Measurements from ENCODE around the gene BCL2L13.
"Not testable (repeated sequence)": the region's sequence is repeated elsewhere in the genome, so short reads cannot be mapped to it uniquely, and the experiment has no call there.

BCL2L13 gene

DNA sequence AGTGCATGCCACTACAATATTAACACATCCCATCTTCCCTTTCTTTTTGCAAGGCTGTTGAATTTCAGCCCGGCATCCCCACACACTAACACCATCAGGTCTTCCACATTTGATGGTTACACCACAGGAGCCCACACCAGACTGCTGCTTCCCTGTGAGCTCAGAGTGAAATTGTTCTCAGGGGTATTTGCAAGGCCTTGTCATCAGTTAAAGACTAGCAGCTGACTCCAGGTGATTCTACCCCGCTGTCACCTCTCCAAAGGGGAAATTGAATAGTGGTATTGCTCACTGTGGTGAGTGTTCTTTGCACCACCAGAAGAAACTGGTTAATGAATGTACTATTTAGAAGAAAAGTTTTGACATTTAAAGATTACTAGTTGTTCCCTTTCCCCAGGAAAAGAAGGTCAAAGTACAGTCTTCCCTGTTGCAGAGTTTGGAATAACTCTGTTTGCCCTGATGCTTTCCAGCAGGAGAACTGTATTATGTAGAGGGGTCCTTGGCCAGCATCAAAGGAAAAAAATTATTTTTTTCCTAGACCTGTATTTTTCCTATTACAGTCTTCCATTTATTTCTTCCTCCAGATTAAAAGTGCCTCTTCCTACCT is 93.8 kb downstream of the BCL2L13 start:
- no peak for DNase-seq

DNA sequence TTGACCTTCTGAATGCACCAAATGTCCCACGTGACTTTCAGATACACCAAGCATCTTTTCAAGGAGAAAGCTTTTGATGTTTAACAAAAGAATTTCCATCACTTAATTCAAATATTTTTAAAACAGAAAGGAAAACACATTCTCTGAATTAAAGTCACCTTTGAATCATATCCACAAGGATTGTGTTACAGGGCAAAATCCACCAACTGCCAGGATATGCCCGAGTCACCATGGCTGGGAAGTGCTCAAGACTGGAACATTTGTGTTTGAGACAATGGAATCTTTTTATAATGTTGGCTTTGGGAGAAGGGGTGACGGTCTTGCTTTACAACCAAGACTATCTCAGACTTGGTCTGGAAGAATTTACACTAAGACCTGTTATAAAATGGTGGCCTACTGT is 94.9 kb downstream of the BCL2L13 start:
- no peak for DNase-seq

DNA sequence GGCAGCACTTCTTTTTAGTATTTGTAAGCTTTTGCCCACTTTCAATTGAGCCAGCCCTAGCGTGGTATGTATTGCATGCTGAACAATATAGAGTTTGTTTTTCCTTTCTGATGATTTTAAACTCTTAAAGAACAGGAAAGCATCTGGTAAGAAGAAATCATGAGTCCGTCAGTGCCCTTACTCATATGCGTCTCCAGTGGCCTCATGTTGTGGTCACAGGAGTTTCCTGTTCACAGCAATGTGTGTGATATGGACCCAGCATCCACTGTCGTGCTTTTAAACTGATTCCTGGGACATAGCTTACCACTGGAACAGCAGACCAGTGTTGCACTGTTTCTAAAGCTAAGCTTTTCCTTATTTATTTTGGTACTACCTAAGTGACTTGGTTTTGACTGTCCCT is 95.6 kb downstream of the BCL2L13 start:
- DNase-seq = no peak

DNA sequence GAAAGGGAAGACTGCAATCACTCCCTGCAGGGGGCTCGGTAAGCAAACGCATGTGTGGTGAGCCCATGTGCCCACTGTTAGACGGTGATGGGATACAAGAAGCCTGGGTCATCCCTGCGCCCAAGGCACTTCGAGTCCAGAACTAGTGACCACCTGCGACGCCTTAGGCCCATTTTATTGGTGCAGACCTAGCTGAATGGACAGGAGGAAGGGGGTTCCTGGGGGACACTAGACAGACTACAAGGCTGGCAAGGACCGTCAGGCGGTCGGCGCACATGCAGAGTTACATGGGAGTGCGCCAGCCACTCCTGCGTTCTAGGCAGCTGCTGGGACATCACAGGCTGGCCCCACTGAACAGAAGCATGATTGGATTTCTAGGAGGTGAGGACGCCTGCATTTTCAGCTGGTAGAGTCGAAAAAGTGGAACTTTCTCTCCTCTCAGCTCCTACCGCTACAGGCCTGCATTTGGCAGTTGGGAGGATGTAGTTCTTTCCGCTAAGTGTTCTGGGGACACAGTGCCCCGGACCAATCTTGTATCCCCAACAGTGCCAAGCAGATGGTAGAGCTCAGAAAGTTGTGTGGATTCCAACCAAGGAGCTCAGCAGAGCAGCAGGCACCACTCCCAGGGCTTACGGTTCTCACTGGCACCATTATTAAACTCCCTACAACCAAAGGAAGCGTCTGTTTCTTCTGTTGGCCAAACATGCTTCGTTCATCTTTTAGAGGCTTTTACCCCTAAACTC is 100.0 kb downstream of the BCL2L13 start:
- no peak for DNase-seq

DNA sequence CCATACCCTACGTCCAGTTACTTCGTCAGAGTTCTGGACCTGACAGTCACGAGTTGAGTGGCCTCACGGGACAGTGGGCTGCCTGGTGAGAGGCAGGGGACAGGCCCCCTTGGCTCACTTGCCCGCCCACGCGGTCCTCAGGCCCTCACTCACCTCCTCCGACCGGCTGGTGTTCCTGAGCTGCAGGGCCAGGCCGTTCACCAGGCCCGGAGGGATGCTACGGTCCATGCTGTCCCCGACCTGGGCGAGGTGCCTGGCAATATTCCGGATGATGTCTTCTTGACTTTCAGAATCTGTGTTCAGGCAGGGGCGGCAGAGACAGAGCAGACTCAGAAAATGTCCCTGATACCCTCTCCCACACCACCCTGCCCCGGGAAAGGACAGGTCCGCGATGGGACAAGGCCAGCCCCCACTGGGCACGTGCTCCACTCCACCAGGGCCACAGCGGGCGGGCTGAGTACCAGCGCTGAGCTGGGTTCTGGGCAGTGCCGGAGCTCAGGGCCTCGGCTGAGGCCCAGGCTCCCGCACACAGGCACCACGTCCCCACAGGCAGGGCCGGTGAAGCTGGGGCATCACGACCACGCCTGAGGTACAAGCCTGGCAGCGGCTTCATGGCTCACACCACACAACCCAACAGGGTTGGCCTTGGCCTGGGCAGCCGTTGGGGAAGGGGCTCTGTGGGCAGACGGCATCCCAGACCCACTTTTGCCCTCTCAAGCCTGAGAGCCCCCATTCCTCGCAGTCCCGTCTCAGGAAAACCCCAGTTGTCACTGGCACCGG is 100.8 kb downstream of the BCL2L13 start:
- DNase-seq = no peak

DNA sequence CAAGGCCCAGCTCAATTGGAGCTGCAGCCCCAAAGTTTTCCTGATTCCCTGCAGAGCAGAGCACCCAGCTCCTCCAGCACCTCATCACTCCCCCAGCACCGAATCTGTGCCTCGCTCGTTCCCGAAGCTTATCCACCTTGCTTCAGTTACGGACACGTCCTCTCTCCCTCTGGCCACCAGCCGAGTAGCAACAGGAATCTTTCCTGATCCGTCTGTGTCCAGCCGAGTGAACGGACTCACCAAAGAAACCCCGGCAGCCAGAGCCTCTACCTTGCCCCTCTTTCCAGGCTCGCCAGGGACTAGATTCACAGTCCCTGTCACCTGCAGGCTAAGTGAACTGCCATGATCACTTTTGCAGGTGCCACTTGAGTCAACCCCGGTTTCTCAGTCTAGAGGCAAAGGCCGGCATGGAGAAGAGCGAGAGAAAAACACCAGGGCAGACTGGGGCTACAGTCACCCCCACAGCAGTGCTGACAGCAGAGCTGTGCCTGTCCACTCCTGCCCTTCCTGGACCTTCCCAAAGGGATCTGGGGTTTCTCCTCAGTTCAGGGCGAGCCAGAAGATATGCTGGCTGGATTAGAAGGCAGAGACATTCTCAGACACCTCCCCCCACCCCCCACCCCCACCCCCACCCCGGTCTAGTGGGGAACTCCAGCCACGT is 103.4 kb downstream of the BCL2L13 start:
- no peak for DNase-seq

DNA sequence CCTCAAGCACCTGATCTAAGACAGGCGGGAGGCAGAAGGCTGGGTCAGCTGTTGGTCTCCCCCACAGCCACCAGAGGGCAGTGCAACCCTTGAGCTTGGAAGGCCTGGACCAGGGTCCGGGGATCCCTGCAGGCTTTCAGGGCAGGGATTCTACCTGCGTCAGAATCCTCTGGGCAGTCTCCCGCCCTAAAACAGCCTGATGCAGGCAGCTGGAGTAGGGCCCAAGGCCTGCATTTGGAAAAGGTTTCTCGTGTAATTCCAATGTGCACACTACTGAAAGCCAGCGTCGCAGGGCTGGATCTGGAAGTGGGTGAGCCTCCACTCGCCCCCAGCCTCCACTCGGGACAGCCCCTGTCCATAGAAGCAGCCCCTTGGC is 104.0 kb downstream of the BCL2L13 start:
- peak; percentile 36 for DNase-seq

DNA sequence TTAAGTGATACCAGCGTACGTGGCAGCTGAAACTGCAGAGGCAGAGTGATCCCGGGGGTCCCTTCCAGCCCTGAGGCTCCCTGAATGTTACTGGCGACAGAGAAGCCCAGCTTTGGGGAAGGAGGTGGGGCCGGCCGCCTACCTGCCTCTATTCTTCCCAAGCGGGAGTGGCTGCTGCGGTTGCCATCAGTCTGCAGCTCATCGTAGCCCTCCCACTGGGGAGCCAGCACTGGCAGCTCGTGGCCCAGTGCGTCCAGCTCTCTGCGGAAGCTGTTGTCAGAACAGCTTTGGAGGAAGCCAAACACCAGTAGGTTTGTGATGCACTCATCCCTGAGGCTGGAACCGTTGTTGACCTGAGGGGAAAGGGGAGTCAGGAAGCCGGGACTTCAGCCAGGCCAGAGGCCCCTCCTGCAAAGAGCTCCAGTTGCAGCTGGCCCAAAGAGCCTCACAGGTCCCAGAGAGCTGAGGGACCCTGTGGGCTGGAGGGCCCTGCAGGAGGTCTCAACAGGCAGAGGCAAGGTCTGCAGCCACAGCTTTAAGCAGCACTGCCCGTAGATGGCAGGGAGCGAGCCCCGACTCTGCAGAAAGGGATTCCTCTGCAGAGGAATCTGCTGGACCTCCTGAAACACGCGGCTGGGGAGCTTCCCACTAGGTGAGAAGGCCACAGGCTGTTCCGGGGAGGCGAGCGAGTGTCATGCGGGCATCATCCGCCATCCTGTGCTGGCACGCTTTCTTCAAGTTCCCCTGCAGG is 105.3 kb downstream of the BCL2L13 start:
- peak; percentile 1 for DNase-seq

DNA sequence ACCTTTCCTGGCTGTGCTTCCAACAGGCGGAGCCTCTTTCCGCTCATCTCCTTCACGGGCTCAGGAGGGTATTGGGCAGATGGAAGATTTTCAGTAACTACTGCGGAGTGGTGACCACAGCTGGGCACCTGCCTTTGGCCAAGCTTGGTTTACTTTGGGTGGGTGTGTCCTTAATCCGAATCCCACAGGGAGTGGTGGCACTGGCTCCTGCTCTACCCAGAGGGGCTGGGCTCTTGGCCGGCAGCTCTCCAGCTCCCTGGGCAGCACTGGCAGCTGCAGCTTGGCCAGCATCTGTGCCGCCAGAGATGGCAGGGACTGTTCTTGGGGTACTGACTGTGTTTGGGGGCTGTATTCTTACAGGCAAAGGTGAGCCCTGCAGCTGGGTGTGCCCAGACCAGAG is 105.9 kb downstream of the BCL2L13 start:
- no peak for DNase-seq

DNA sequence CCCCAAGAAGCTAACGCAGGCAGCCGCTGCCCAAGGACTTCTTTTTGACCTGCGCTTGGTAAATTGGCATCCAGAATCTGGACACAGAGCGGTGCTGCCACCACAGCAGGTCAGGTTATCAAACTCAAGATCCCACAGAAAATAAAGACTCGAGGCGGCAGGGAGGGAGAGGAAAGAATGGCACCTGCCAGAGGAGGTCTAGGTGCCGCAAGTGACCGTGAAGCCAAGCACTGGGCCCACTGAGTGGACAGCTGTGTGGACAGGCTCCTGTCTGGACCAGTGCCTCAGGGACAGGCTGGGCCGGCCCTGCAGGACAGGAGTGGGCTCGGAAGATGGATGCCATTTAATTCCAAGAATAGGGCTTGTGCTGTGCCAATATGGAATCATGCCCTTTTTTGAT is 108.4 kb downstream of the BCL2L13 start:
- no peak for DNase-seq

DNA sequence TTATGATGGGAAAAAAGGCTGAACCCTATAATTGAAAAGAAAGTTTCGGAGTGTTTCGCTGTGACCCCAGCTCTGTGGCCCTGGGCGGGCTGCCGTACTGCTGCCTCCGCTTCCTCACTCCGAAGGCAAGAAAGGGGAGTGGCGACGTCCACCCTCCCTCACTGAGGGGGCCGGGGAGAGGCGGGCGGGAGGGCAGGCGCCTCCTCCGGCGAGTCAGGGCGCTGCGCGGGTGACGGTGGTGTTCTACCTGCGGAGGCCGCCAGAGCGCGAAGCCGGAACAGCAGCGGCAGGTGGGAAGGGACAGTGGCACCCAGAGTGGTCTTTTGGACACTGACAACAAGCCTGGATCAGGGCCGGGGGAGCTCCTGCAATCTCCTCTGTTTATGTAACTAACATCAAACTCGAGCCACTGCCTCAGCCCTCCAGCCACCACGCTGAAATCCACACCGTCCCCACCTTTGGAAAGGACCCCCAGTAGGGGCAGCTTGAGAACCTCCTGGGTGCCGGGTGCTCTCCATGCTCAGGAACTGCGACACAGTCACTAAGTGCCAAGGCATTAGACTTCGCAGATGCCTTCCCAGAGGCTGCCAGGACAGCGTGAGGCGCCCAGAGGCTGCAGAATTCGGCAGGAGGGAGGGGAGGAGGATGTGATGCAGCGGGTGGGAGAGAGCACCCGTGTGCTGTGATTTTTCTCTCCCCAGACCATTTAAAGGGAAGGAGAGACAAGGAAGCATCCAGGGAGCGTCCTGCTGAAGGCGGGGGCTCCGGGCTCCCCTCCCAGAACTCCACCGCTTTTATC is 110.2 kb downstream of the BCL2L13 start:
- no peak for DNase-seq

DNA sequence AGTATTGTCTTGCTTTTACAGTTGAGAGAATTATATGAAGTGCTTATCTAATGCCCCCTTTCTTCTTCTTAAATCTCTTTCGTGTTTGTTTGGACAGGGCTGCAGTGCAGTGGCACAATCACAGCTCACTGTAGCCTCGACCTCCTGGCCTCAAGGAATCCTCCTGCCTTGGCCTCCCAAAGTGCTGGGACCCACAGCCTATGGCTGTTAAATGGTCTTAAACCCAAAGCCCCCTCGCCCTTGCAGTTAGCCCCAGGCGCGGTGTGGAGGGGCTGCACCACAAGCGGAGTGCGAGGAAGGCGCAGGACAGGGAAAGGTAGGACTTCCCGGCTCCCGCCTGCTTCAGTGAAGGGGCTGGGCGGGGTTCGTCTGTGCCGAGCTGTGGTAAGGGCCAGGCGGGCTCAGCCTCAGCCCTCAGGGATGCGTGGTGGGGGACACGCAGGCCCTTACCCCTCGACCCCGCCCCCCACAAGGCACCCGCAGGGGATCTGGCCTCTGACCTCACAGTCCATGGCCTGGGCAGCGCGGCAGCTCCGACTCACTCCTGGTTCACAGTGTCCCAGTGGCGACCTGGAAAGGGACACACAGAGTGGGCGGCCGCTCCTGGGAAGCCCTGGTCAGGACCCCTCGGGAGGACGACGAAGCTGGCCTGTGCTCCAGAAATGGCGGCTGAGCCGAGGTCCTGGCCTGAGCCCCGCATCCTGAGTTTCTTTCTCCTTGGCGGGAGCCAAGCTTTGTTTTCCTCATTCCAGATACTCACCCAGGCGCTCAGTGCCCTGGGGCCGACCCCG is 111.2 kb downstream of the BCL2L13 start:
- no peak for DNase-seq

DNA sequence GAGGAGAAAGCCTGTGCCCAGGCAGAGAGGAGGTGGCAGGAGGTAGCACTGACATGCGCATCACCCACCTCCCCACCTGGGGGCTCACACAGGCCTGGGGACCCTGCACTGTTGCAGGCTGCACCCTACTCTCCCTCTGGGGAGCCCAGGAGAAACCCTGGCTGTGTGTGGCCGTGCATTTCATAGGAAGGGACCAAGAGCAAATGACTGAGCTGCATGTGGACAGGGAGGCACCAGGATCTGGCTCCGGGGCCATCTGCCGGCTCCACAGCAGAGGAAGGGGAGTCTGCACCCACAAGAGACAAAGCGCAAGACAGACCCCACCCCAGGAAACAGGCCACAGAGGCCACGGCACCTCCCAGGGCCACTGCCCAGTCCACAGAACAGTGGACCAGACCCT is 113.0 kb downstream of the BCL2L13 start:
- DNase-seq = no peak

DNA sequence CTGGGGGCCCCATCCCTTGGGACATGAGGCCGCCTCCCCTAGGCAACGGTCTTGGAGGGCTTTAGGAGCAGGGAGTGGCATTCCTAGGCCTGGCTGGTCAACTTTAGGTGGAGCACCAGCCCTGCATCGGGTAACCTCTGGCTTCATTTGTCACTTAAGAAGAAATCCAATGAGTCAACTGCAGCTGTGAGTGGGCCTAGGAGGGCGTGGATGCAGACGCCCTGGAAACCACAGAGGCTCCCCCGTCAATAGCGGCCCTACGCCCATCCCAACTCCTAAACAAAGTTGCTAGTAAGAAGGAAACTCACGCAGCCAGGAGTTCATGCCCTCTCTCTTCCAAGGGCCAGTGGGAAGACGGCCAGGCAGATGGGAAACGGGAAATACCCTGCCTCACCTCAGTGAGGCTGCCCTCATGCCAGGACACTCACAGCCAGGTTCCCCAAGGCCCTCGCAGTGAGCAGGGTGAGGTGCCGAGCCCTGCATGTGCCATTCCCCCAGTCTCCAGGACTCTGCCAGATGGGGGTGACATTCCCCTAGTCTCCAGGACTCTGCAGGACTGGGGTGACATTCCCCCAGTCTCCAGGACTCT is 114.9 kb downstream of the BCL2L13 start:
- no peak for DNase-seq

DNA sequence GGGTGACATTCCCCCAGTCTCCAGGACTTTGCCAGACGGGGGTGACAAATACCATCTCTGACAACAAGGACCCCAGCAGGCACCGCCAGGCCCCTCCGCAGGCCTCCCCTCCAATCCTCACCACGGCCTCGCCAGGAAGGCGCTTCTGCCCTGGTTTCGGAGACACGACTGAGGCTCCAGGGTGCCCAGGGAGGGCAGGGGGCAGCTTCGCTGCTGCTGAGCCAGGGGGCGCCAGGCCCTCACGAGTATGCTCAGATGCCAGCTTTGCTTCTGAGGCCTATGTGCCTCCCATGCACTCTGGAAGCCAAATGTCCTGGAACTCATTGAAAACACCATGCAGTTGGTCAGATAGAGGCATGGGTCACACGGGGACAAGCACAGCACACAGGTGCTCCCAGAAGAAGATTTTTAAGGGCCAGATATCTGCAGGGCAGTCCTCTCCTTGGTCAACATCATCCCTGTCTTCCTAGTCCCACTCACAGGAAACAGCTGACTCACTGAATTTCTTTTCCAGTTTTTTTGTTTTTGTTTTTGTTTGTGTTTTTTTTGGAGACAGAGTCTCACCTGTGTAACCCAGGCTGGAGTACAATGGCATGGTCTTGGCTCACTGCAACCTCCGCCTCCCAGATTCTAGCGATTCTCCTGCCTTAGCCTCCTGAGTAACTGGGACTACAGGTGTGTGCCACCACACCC is 115.8 kb downstream of the BCL2L13 start:
- peak; percentile 0 for DNase-seq

DNA sequence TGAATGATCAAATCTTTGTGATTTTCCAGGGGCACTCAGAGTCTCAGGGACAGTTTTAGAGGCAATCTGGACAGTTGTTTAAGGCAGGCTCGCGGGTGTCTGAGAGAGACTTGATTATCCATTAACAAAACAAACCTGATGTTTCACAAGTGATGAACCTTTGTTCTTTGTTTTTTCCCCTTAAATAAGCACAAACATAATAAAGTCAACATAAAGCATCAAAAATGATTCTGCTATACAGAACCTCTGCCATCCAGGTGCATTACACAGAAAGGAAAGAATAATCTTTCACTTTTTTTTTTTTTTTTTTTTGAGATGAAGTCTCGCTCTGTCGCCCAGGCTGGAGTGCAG is 122.6 kb downstream of the BCL2L13 start:
- DNase-seq = no peak

DNA sequence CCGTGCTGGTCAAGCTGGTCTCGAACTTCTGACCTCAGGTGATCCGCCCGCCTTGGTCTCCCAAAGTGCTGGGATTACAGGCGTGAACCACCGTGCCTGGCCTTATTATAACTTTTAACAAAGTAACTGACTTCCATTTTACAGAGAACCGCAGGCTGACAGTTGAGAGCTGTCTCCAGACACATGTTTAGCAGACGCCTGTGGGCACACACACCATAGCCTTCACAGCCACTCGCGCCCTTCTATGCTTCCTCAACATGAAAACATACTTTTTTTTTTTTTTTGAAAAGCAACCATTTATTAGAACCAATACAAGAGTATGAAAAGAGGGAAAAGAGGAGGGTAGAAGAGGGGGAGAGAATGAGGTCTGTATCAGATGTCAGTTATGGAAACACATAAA is 124.9 kb downstream of the BCL2L13 start:
- not testable (repeated sequence) for DNase-seq

DNA sequence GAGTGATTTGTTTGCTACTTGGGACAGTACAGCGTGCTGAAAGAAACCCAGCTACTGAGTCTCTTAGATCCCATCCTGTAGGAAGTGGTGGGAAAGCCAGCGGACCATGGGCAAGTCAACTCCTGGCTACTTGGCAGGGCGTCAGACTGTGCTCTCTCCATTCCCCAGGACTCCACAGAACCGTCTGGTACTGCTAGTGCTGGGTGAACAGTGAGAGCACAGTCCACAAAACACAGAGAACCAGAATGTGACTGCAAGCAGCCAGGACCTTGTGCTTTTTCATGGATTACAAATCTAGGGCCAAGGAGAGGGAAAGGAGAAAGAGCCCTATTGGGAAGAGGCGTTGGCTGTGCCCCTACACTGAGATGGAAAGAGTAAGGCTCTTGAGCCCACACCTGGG is 125.5 kb downstream of the BCL2L13 start:
- no peak for DNase-seq

DNA sequence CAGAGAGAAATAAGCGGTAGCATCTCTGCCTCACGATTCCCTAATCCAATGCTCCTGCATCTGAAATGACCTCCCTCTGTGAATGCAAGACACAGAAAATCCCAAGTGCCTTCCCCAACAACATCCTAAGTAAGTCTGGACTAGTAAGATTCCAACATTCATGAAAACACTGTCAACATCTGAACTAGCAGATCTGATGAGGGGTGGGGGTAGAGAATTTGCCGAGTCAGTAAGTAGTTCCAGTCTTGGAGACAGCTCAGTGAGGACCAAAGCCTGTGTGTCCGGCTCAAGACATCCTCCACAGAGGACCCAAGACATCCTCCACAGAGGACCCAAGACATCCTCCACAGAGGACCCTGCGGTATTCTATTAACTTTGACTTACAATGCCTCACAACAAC is 126.3 kb downstream of the BCL2L13 start:
- DNase-seq = not testable (repeated sequence)

All from NCI-H345 (cell line).